Sigmoid colon (tissue), 4 donors: ENCODE measurements around the gene KRTAP10-3.

Source experiments
- POLR2A ChIP-seq, 2 donors: fragments of 450-650 bp; IDR thresholded peaks; one replicate each; pipeline ENCODE4 v1.6.1; 2016; ENCODE audit warnings: antibody characterized with exemption in 2 of 2, mild to moderate bottlenecking in 2 of 2, moderate library complexity in 2 of 2
- POLR2AphosphoS5 ChIP-seq, 4 donors: sonication (generic); formaldehyde crosslinking; IDR thresholded peaks; one replicate each; pipeline ENCODE4 v1.6.1; 2017; ENCODE audit warnings: antibody characterized with exemption in 4 of 4

DNA sequence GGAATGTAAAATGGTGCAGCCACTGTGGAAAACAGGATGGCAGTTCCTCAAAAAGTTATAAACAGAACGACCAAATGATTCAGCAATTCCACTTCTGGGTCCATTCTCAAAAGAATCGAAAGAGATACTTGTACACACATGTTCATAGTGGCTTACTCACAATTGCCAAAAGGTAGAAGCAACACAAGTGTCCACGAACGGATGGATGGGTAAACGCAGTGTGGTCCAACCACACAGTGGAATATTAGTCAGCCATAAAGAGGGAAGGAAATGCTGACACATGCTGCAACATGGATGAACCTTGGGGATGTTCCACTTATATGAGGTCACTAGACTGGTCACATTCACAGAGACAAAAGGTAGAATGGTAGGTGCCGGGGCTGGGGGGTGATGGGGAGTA is 23.9 kb downstream of the KRTAP10-3 start:
- no peak for TF ChIP-seq POLR2AphosphoS5 (IDR thresholded peaks at IDR 0.05)
- TF ChIP-seq POLR2A (IDR thresholded peaks at IDR 0.05): no peak
